ENCODE data around the gene ARHGDIA.
A peak's percentile ranks its signal among the peaks of the same experiment; 100 is the strongest.
"Not testable (repeated sequence)": the region's sequence is repeated elsewhere in the genome, so short reads cannot be mapped to it uniquely, and the experiment has no call there.

ARHGDIA gene

DNA sequence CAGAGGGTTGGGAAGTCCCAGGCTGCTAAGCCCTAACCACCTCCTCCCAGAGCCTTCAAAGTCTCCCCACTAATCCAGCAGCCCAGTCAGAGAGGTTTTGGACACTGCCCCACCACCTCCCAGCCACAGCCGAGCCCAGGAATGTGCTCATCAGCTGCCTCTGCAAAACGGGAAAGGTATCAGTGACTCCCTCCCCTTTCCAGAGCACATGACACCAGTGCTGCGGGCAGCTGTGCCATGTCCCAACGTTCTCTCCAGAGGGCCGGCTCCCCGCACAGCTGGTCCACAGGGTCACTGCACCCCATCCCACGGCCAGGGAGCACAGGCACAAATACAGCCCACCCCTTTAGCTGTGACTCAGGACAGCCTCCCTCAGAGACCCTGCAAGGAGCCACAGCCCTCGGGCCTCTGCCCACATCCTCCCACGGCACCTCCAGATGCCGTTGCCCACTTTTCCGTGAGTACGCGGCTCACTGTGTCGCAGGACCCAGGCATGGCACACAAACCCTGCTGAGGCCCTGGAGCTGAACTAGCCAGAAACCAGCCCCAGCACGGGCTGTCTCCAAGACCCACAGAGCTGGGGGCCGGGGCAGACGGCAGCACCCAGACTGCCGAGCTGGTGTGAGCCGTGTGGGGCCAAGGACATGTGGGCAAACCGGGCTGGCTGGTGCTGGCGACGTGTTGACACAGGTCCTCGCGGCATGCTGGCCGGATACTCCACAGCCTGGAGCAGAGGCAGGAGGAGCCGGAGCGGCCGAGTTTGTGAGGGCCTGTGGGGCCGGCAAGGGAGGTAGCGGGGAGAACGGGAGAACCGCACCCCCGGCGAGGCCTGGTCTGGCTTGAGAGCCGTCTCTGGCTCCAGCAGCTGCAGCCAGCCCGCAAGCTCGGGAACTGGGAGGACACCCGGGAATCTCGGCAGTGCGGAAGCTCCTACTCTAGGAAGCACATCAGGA is 30.0 kb downstream of the ARHGDIA start:
- DNase-seq = no peak

DNA sequence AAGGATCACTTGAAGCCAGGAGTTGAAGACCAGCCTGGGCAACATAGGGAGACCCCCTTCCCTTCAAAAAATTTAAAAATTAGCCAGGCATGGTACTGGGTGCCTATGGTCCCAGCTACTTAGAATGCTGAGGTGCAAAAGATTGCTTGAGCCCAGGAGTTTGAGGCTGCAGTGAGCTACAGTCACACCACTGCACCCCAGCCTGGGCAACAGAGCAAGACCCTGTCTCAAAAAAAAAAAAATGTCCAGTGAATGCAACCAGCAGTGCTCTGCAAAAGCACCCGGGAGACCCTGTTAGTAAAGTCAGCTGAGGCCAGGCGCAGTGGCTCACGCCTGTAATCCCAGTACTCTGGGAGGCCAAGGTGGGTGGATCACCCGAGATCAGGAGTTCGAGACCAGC is 31.1 kb downstream of the ARHGDIA start:
- not testable (repeated sequence) for DNase-seq

DNA sequence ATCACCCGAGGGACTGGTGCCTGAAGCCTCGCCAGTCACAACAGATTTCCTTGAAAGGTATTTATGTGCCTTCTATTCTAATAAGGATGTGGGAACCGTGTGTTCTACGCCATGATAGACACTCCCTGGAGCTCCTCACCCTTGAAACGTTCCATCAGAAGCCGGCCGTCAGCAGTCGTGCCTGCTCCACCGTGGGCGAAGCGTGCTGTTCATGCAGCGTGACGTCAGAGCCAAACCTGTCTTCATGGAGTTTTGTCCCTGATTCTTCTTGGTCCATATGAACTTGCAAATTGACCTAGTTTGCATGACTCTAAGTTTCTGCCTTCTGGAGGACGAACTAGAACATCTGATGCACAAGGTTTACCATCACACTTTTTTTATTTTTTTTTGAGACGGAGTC is 31.8 kb downstream of the ARHGDIA start:
- DNase-seq = no peak

DNA sequence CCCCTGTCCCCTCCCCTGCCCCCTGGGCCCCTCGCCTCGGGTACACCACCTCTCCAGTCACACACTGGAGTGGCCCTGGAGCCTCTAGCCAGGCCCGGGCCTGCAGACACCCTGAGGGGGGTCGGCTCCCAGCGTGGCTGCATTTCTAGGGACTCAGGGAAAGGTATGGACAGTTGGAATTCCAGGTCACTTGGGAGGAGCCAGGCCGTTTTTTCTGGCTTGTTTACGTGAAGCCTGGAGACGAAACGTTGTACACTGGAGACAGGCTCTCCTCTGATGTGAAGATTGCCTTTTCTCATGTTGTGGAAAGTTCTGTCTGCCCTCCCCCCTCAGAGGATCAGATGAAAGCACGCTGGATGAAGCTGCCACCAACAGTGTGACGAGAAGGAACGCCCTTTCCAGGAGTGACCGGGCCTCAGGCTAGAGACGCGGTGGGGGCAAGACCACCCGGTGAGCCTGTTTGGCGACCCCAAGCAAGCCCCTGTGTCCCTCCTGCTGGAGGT is 32.3 kb downstream of the ARHGDIA start:
- no peak for DNase-seq

DNA sequence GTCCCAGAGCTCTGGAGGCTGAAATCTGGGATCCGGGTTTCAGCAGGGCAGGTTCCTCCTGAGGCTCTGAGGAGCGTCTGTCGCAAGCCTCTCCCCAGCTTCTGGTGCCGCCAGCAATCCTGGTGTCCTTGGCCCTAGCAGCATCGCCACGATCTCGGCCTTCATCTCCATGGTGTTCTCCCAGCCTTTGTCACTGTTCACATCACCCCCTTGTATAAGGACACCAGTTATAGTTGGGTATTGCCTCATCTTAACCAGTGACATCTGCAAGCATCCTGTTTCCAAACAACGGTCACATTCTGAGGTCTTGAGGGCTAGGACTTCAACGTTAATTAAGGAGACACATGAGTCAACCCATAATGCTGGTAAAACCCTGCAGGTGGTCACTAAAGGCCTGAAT is 33.5 kb downstream of the ARHGDIA start:
- no peak for DNase-seq

DNA sequence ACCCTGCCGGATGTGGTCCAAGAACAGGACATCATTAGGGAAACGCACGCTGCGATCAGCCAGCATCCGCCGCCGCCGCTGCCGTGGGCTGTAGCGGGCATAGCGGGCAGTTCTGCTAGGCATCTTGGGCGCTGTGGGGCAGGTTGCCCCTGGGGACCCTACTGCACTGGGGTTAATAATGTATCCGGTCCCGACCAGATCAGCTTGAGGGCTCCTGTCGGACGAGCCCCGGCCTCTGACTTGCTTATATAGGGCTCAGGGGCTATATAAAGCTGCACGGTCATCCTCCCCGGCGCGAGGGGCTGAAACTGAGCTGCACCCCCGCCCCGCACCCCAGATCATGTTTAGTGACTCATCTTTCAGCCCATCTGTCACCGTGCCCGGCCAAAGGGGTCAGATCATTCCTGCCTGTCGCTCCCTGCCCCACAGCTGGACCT is 36.3 kb downstream of the ARHGDIA start, which contains the start of gene PPP1R27:
Gene PPP1R27, minus strand, starts transcription at position 220 of the 437 bp plus-strand sequence. Its CDS starts 97 bp downstream, at position 123.
- DNase-seq = no peak

DNA sequence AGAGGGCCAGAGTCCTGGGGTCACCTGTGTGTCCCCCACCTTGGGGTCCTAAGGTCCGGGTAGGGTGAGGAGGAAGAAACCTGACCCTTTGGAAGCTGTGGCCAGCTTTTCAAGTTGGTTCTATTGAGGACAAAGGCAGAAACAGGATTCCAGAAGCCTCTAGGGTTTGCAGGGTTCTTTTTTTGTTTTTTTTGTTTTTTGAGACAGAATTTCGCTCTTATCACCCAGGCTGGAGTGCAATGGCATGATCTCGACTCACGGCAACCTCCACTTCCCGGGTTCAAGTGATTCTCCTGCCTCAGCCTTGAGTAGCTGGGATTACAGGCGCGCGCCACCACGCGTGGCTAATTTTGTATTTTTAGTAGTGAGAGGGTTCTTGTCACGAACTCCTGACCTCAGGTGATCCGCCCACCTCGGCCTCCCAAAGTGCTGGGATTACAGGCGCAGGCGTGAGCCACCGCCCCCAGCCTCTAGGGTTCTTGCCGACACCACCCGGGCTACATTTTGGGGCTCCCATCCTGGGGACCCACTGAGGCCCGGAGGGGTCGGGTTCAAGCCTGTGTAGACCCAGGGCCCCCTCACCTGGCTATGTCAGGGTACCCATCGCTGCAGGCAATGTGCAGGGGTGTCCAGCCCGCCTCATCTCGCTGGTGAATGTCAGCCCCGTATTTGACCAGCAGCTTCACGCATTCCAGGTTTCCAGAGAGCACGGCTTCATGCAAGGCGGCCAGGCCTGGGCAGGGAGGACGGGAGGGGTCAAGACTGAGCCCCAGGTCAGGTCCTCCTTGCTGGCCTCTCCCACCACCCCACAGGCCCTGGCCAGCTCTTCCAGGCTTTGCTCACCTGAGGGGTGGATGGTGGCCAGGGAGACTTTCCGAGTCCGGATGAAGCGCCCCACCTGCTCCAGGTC is 37.0 kb downstream of the ARHGDIA start:
- no peak for DNase-seq

DNA sequence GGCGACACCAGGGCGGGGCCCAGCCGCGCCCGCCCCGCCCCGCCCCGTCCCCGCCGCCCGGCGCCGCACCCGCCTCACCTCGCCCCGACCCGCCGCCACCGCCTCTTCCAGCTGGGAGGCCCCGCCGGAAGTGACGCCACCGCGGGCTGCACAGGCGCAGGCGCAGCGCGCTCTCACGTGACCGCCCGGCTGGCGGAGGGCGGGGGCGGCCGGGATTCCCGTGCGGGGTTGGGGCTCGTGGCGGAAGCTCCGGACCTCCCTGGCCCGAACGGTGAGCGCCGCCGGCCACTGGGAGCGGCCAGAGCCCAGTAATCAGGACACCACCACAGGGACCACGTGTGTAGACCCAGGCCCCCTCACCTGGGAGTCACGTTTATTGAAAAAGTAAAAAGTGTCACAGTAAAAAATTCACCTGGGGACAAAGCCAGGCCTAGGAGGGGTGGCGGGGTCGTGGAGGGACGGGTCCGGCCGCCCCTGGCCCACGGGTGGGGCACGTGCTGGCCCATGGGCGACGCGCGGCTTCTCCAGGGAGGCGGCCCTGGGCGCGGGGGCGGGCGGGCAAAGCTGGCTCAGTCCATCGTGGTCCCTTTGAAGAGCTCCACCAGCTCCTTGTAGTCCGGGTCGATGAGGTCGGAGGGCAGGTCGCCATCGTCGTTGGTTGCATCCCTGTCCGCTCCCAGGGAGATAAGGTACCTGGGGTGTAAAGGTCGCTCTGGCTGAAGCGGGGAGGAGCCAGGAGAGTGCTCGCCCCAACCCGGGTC is 37.8 kb downstream of the ARHGDIA start, which contains the start of gene MCRIP1:
Gene MCRIP1, minus strand, starts transcription at position 132 of the 761 bp plus-strand sequence. CDS start 8,785 bp downstream, outside the sequence.
- peak; percentile 97 for DNase-seq

DNA sequence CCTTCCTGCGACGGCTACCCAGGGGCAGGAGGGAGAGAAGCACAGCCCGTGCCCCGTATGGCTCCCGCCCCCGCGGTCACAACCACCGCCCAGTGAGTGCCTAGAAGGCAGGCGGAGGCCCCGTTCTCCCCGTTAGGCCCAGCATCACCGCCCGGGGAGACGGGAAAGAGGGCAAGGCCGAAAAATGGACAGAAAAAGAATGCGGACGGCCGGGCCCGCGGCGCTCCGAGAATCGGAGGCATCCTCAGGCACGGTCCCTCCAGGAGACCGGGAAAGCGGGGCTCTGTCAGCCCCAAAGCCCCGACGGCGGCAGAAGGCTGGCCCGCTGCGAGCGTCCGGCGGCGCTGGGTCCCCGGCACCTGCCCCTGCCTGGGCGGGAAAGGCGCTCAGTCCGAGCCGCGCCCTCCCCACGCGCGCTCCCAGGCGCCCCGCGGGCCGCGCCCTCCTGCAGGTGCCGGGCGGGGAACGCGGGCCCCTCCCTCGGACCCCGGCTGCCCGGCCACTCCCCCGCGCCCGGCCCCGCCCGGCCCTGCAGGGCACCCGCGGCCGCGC is 38.5 kb downstream of the ARHGDIA start:
- DNase-seq = no peak

DNA sequence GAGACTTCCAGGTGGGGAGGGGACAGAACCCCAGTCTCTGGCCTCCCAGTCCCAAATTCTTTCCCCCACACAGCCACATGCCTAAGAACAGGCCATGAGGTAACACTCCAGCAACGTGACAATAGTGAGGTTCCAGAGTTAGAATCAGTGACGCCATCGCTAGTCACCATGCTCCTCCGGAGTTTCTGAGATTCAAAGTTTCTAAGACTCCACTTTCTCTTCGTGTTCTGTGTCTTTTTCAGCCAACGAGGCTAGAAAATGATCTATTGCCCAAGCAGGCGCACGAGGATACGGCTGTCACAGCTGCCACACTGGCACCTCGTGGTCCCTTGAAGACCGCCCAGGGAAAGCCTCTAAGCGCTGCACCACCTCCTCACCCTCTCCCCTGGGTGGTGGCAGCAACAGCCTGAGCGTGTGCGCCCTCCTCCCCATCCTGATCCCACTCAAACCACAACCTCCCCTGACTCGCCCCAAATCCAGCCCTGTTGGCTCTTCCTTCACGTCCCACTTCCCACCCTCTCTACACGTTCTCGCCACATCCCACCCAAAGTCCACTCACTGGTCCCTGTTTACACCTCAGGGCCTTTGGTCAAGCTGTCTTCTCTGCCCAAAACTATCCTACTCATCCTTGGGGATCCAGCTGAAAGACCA is 39.1 kb downstream of the ARHGDIA start:
- DNase-seq = peak; percentile 49

DNA sequence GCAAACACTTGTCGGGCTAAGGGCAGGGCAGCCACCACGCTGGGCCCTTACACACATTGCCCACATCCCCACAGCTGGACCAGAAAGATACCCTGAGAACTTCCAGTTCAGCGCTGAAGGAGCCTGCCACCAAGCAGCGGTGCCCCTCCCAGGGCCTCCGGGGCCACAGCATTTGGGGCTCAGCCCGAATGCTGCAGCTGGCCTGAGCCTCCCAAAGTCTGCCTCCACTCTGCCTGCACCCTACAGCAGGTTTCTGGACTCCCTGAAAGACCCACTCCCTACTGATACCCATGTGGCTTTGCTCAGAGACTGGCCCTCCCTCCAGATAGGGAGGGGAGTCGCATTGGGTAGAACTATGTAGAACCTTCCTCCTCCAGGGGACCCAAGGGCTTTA is 39.6 kb downstream of the ARHGDIA start:
- no peak for DNase-seq

DNA sequence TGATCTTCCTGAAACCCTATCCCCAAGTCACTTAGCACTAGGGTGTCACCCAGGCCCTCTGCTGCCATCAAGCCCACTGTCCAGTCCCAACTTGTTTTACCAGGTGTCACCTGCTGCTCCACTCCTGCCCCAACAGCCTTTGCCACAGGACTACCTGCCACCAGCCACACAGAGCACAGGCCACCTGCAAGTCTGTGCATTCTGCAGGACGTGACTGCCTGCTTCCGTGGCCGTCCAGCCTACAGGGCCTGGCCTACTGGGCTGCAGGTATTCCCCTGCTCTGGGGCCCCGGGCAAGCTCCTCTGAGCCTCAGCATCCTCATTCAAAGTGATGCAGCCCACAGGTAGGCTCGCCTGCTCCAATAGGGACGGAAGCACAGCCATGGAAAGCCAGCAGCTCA is 41.3 kb downstream of the ARHGDIA start:
- no peak for DNase-seq

DNA sequence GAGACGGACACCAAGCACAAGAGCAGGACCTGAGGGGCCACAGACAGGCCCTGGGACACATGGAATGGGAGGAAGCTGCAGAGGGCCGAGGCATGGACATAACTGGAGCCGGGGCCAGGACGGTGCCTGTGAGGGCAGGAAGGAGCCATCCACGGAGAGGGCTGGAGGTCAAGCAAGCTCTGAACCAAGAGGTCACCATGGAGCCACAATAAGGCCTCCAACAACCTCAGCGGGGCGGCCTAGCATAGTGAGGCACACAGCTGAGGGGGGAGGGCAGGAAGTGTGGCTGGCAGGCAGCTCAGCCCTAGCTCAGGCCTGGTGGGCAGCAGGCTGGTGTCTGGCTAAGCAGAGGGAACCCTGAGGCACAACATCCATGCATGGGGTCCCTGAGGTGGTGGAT is 42.5 kb downstream of the ARHGDIA start:
- DNase-seq = no peak

DNA sequence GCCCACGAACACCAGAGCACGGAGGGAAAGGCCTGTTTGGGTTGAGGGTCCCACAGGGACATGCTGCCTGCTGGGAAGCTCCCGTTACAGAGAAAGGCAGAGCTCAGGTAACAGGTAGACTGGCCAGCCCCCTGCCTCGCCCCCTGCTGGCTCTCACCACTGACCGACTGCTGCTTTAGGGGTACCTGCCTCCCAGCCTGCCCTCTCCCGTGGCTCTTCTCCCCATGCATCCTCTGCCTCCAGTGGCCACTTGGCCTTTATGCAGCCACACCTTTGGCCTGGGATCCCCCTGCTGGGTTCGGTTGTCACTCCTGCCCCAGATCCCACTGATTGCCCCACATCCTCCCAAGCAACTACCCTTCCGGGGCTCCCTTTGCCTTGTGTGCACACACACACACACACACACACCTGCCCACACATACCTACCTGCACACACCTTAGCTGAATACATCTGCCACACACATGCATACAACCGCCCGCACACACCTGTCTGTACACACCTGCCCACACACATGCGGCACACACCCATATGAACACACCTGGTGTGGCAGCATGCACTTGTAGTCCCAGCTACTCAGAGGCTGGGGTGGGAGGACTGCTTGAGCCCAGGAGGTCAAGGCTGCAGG is 45.2 kb downstream of the ARHGDIA start:
- no peak for DNase-seq

DNA sequence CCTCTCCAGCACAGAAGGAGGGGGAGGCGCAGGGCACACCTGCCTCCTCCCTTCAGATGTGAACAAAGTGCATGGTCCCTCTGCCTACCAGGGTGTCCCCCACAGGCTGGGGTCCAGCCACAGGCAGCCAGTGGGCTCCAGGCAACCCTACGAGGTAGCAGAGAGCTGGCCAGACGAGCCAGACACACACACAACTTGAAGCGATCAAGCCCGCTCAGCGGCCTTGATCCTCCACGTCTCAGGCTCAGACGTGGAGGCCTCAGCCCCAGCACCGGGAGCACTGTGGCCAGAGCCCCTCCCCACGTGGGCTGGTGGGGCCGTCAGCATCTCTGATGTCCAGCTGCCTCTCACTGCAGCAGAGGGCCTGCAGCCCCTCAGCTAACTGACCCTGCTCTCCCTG is 46.5 kb downstream of the ARHGDIA start:
- no peak for DNase-seq

DNA sequence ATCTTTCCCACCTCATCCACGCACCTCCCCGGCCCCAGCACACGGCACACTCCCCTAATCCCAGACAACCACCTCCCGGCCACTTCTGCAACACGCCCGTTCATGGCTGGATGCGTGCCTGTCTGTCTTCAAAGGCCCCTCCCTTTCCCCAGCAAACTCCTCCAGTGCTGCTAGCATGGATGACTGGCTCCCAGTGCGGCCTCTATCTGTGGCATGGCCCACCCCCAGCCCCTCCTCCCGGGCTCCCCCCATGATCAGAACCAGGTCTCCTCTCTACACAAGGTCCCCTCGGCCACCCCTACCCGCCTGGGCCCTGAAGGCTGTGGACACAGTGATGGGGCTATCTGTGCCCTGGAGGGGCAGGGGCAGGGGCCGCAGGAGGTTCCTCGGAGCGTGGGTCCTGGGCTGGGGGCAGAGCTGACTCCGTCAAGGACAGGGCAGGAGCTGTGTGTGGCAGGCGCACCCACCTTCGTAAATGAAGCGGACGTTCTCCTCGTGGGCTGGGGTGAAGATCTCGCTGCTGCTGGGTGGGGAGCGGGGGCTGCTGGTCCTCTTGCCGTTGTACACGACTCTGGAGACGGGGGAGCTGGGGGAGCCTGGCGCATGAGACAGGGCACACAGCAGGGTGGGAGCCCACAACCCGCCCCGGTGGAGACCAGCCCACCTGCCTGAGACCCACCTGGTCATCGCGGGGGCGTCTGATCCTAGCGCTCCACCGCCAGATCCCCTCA is 47.2 kb downstream of the ARHGDIA start:
- DNase-seq = no peak

DNA sequence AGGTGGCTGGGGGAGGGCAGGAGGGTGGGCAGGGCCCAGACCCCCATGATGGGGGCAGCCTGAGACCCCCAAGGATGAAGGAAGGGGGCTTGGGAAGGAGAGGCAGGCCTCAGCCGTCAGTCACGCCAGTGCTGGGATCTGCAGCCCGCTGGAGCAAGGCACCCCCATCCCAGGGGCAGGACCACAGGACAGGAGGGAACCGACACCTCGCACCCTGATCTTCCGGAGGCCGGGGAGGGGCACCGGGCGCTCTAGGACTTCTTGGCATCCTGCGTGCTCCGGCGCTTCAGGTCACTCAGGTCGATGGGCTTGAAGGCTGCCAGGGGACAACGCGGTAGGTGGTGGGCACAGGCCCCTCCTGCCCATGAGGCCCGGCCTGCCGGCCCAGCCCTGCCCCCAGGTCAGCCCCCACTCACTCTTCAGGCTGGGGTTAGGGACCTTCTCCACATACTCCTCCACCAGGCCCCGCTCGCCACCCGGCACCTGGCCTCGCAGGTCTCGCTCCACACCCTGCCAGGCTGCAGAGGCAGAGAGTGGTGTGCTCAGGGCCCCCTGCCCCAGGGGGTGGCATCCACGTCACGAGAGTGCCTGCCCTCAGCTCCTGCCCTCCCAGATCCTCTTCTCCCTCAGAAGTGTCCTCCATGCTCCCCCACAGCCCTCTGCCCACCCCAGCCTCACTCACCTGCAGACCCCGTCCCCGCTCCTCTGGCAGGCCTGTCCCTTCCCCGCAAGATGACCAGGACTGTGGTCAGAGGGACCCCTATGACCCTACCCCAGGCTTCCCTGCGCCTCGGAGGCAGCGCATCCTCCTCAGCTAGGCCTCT is 47.9 kb downstream of the ARHGDIA start:
- no peak for DNase-seq

DNA sequence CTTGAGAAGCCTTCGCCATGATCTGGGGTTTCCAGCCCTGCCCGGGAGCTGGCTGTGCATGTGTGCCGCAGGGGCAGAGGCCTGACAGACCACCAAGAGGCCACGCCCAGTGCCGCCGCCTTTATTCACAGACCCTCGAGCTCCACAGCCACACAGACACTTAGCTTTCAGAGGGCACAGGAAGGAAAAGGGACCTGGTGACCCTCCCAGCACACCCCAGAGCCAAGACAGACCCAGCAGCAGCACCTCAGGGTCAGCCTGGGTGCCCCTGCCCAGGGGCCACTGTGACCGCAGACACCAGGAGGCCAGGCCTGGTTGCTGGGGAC is 48.9 kb downstream of the ARHGDIA start:
- no peak for DNase-seq

DNA sequence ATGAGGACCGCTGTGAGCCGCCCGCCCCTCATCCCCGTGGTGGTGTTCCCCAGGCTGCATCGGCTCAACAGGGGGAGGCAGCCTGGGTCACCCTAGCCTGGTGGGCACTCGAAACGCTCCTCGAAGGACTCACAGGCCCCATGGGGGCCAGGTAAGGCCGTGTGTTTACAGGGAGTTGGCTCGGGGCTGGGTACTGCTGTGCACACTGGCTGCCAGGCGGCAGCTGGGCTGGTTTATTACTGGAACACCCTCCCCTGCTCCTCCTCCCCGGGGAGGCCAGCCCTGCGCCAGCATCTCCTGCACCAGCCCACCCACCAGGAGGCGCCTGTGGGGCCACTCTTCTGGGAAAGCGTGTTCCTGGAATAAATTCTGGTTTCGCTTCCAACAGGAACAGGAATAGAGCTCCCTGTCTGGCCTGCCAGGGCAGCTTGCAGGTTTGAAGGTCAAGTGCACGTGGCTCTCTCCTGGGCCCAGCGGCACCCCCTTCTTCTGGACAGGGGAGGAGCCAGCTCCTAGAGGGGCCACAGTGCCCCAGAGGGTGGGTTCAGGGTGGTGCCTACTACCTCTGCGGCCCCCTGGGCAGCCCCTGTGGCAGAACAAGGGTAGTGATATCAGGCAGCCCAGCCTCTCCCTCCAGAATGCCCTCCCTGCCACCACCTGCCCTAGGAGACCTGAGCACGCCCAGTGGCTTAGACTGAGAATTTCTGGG is 49.4 kb downstream of the ARHGDIA start:
- DNase-seq = no peak
